Loucy (cell line): ENCODE measurements around the gene PHGDH.

Source experiments
- CTCF ChIP-seq: fragments of 200-600 bp; sonication (generic); conservative IDR thresholded peaks from 2 replicates; pipeline ENCODE4 v1.5.1; 2014; ENCODE audit warnings: mild to moderate bottlenecking, antibody characterized with exemption, low read length
- EZH2phosphoT487 ChIP-seq: fragments of 200-600 bp; IDR thresholded peaks from 2 replicates; pipeline ENCODE4 v1.6.1; 2018; ENCODE audit warnings: antibody characterized with exemption, mild to moderate bottlenecking, moderate library complexity, borderline replicate concordance

- TF ChIP-seq CTCF = no peak
- TF ChIP-seq EZH2phosphoT487 = no peak
Observed at GRCh38 chr1:119686661-119687060, 25.1 kb upstream of the PHGDH start.
